SJCRH30 (cell line): ENCODE data around the gene THSD4. TPM values are rescaled to one million over a fixed set of nuclear protein-coding genes. Genes with fewer than 3 reads are reported as not detected.

Source experiments
- DNase-seq, 2 experiments: peaks; one replicate each; pipeline ENCODE4 v3.0.0-alpha.2; 2015 to 2020
- H3K27ac ChIP-seq: fragments of 250-450 bp; sonication (Bioruptor Pico); 2 replicates; pipeline ENCODE4 v1.5.1; 2020; ENCODE audit warnings: mild to moderate bottlenecking, moderate library complexity
- H3K27me3 ChIP-seq: fragments of 250-450 bp; sonication (Bioruptor Pico); 2 replicates; pipeline ENCODE4 v1.5.1; 2020; ENCODE audit warnings: mild to moderate bottlenecking, moderate library complexity
- H3K36me3 ChIP-seq: fragments of 250-450 bp; sonication (Bioruptor Pico); 2 replicates; pipeline ENCODE4 v1.5.1; 2020; ENCODE audit warnings: mild to moderate bottlenecking, moderate library complexity
- H3K4me1 ChIP-seq: fragments of 250-450 bp; sonication (Bioruptor Pico); 2 replicates; pipeline ENCODE4 v1.5.1; 2020; ENCODE audit warnings: mild to moderate bottlenecking, moderate library complexity
- H3K4me3 ChIP-seq: fragments of 250-450 bp; sonication (Bioruptor Pico); 2 replicates; pipeline ENCODE4 v1.5.1; 2020; ENCODE audit warnings: mild to moderate bottlenecking, moderate library complexity
- H3K9me3 ChIP-seq: fragments of 250-450 bp; sonication (Bioruptor Pico); replicated peaks from 2 replicates; pipeline ENCODE4 v1.5.1; 2020; ENCODE audit warnings: mild to moderate bottlenecking, moderate library complexity
- total RNA-seq: library from RNA; depleted of rRNA; stranded (reverse); fragments of >200 nt; shearing (Covaris generic); gene quantifications from 2 replicates; pipeline ENCODE4 v1.2.3, GENCODE V29; 2014

The THSD4 gene
- total RNA-seq, 1 experiment from 2014 or later: 20.7 TPM

DNA sequence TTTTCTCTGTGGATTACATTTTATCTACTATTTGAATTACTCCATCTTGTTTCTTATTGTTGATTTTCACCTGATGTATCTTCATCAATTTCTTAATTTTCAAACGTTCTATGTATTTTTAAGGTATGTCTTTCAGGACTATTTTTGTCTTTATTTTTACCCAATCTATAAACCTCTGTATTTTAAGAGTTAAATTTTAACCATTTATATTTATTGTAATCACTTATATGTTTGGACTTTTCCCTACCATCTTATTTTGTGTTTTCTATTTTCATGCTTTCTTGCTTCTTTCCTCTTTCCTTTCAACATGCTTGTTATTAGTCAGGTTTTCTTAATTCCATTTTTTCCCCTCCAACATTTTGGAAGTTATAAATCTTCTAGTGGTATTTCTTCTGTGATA is 645.6 kb downstream of the THSD4 start:
- peaks cover 9% of the 10 kb centered on the region for H3K9me3 ChIP-seq
- no peak for DNase-seq
- no peaks in the 10 kb centered on the region for H3K4me1 ChIP-seq
- H3K4me3 ChIP-seq: no peak overlapping the region
- H3K27ac ChIP-seq: no peak overlapping the region
- peaks cover 9% of the 10 kb centered on the region for H3K36me3 ChIP-seq
- no peaks in the 10 kb centered on the region for H3K27me3 ChIP-seq

DNA sequence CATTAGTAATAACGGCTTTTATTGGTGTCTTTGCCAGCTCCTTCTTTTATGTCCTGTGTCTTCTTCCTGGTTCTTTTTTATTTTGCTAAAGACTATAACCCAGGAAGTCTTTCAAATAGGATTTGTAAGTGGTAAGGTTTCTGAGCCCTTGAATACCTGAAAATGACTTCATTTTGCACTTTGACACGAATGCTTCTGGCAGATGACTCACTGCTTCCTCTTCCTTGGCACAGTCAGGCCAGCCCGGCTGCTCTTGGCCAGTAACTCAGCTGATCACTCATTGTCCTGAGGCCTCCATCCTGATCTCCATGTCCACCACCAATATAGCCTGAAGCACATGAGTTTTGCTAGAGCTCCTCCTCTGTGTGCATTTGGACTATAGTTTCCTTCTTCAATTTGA is 646.4 kb downstream of the THSD4 start:
- peaks cover 9% of the 10 kb centered on the region for H3K9me3 ChIP-seq
- H3K4me1 ChIP-seq: no peaks in the 10 kb centered on the region
- no peak overlapping the region for H3K4me3 ChIP-seq
- H3K27ac ChIP-seq: no peak overlapping the region
- peaks cover 11% of the 10 kb centered on the region for H3K36me3 ChIP-seq
- DNase-seq: no peak
- no peaks in the 10 kb centered on the region for H3K27me3 ChIP-seq

DNA sequence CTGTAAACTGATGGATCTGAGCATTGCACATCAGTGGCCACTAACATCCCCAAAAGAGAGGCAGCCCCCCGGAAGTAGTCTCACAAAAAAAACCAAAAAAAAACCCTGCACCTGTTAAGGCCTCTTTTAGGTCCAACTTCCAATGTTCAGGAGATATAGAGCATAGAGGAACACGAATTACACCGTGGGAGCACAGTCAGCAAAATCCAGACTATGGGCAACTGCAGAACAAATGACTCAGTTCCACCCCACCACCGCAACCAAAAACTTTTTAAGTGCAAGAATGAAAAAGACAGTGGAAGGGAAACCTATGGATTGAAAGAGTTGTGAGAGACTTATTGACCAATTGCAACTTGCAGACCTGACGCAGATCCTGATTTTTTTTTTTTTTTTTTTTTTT is 652.9 kb downstream of the THSD4 start:
- no peak overlapping the region for H3K27ac ChIP-seq
- H3K36me3 ChIP-seq: peaks cover 12% of the 10 kb centered on the region; the same call in 1 of the 2 replicates
- H3K4me3 ChIP-seq: no peak overlapping the region
- H3K9me3 ChIP-seq: no peaks in the 10 kb centered on the region
- no peaks in the 10 kb centered on the region for H3K4me1 ChIP-seq
- DNase-seq: no peak
- H3K27me3 ChIP-seq: no peaks in the 10 kb centered on the region; the same call in 1 of the 2 replicates

DNA sequence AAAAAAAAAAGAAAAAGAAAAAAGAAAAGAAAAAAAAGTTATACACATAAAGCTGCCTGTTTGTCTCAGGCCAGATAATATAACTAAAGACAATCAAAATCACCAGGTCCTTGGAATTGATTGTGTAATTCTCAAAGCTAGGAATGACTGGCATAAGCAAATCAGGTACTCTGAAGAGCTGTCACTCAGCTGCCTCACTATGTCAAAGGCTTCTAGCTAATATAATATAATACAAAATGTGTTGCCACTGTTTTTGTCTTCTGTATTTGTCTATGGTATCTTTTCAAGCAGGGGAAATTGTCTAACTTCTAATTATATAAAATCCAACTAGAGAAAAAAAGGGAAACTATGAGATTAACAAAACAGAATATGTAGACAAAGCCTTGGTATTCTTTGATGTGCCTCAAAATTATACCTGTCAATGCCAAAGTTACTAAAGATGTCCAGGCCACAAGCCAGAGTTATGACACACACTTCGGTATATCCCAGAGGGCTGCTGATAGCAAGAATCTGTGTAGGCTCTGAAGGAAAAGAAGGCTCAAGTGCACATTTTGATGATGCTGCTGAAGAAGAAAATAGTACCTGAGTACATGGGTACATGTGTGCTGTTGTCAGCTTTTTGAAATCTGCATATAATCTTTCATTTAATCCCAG is 658.1 kb downstream of the THSD4 start:
- no peak for DNase-seq
- peaks cover 11% of the 10 kb centered on the region; the same call in 1 of the 2 replicates for H3K36me3 ChIP-seq
- H3K4me3 ChIP-seq: no peak overlapping the region
- H3K9me3 ChIP-seq: no peaks in the 10 kb centered on the region
- H3K27me3 ChIP-seq: no peaks in the 10 kb centered on the region
- H3K27ac ChIP-seq: no peak overlapping the region
- no peaks in the 10 kb centered on the region for H3K4me1 ChIP-seq

DNA sequence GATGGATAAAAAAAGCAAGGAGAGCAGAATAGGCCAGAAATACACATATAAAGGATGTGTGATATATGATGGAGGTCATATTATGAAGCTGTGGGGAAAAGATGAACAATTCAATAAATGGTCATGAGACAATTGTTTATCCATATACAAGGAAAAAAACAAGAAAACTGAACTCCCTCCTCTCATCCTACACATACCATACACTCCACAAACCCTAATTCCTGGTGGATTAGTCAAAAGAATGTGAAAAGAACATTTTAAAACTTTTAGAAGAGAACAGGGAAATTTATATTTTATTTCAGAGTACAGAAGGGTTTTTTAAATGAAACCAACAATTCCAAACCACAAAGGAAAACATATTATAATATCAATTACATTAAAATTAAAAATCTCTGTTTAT is 660.6 kb downstream of the THSD4 start:
- Histone ChIP-seq H3K4me1 (0 out of 2 replicates have a peak, but pooled peaks cover 3% of the 10 kb centered on the region), H3K9me3 (no peaks in the 10 kb centered on the region), H3K27ac (no peak overlapping the region), H3K36me3 (peaks cover 11% of the 10 kb centered on the region; the same call in 1 of the 2 replicates), H3K27me3 (no peaks in the 10 kb centered on the region), H3K4me3 (no peak overlapping the region)
- no peak for DNase-seq

DNA sequence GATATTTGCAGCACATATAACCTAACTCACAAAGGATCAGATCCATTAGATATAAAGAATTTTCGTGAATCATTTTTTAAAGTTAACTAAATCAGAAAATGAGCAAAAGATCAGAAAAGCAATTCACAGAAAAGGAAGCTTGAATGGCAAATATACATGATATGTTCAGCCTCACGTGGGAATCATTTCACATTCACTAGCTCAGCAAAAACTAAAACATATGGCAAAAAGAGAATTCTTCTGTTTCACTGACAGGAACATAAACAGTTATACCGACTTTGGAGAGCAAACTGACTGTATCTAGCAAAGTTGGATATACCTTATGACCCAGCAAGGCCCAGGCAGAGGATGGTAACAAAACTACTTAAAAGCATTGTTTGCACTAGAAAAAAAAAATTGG is 661.0 kb downstream of the THSD4 start:
- Histone ChIP-seq H3K27me3 (no peaks in the 10 kb centered on the region), H3K36me3 (peaks cover 7% of the 10 kb centered on the region; the same call in 1 of the 2 replicates), H3K27ac (no peak overlapping the region), H3K4me3 (no peak overlapping the region), H3K4me1 (0 out of 2 replicates have a peak, but pooled peaks cover 3% of the 10 kb centered on the region), H3K9me3 (no peaks in the 10 kb centered on the region)
- no peak for DNase-seq

DNA sequence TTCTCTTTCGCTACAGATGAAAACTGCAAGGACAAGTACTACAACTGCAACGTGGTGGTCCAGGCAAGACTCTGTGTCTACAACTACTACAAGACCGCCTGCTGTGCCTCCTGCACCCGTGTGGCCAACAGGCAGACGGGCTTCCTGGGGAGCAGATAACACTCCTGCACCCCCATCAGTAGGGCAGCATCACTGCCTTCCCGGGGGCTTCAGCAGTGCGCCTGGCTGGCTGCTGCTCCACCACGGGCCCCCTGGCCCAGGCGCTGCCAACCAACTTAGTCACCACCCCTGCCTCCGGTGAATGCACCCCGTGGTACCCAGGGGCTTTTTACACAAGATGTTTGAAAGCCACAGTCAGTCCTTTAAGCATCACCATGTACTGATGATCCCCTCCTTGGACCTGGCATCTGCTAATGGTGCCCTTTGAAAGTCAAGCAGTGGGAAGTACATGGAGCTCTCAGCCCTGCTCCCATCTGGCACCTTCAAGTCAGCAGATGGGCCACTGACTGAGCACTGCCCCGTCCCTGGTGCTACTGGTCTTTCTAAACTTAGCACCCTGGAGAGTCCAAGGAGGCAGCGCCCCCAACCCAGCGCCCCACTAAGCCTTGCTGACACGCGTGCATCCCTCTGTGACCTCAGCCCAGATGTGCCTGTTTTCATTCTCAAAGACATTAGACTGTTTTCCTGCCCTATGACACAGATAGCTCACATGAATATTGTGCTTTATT is 662.1 kb downstream of the THSD4 start:
- Histone ChIP-seq H3K9me3 (no peaks in the 10 kb centered on the region), H3K27ac (no peak overlapping the region), H3K4me1 (0 out of 2 replicates have a peak, but pooled peaks cover 3% of the 10 kb centered on the region), H3K27me3 (no peaks in the 10 kb centered on the region), H3K4me3 (no peak overlapping the region), H3K36me3 (peaks cover 2% of the 10 kb centered on the region; the same call in 1 of the 2 replicates)
- DNase-seq: no peak

DNA sequence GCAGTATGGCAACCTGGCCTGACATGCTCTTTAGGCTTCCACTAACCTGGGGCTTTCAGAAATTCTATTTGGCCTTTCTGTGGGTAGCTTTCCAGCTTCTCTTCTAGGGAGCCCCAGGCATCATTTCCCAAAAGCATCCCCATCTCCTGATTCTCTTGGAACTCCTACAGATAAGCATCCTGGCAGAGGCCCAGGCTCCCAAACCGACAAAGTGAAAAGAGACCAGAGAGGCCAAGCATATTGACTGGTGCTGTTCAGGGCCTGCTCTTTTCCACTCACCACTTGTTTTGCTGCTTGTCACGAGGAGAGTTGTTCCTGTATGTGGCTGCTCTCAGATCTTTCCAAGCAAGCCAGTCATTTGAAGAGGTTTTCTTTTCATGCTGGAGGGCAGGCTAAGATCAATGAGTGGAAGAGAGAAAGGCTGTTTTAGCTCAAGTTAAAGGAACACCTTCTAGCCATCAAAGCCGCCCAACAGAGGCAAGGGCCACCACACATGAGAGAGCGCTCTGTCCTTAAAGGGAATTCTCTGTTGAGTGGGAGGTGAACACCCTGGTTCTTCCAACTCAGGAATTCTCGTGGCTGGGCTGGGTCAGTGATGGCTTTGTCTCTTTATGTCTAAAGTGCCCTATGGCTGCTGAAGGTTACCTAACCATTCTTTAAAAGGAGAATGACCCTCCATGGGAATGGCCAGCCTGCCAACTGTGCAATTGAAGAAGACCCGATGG is 664.0 kb downstream of the THSD4 start:
- Histone ChIP-seq H3K27me3 (no peaks in the 10 kb centered on the region), H3K9me3 (no peaks in the 10 kb centered on the region), H3K36me3 (no peaks in the 10 kb centered on the region), H3K4me1 (0 out of 2 replicates have a peak, but pooled peaks cover 3% of the 10 kb centered on the region), H3K27ac (no peak overlapping the region), H3K4me3 (no peak overlapping the region)
- DNase-seq: no peak

DNA sequence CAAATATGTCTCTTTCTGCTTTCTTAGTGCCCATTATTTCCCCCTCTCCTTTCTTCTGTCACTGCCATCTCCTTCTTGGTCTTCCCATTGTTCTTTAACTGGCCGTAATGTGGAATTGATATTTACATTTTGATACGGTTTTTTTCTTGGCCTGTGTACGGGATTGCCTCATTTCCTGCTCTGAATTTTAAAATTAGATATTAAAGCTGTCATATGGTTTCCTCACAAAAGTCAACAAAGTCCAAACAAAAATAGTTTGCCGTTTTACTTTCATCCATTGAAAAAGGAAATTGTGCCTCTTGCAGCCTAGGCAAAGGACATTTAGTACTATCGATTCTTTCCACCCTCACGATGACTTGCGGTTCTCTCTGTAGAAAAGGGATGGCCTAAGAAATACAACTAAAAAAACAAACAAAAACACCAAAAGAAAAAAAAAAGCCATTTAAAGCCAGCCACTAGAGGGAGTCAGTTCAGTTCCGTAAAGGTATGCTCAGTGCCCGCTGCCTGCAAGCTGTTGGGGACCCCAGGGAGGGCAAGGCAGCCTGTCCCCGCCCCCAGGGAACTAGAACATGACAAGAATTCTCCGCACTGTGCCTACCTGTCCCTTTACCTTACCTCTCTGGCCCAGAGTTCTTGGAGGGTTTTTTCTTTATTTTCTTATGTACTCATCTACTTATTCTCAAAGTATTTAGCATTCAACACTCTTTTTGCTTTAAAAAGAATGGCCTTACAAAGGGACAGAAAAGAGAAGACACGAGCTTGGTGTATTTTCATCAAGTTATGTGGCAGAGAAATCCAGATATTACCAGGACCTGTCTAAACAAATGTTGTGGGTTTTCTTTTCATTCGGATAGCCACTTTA is 665.1 kb downstream of the THSD4 start:
- Histone ChIP-seq H3K27ac (no peak overlapping the region), H3K36me3 (no peaks in the 10 kb centered on the region), H3K4me3 (no peak overlapping the region), H3K4me1 (0 out of 2 replicates have a peak, but pooled peaks cover 3% of the 10 kb centered on the region), H3K9me3 (no peaks in the 10 kb centered on the region), H3K27me3 (no peaks in the 10 kb centered on the region)
- peak; percentile 40 to 62 for DNase-seq

DNA sequence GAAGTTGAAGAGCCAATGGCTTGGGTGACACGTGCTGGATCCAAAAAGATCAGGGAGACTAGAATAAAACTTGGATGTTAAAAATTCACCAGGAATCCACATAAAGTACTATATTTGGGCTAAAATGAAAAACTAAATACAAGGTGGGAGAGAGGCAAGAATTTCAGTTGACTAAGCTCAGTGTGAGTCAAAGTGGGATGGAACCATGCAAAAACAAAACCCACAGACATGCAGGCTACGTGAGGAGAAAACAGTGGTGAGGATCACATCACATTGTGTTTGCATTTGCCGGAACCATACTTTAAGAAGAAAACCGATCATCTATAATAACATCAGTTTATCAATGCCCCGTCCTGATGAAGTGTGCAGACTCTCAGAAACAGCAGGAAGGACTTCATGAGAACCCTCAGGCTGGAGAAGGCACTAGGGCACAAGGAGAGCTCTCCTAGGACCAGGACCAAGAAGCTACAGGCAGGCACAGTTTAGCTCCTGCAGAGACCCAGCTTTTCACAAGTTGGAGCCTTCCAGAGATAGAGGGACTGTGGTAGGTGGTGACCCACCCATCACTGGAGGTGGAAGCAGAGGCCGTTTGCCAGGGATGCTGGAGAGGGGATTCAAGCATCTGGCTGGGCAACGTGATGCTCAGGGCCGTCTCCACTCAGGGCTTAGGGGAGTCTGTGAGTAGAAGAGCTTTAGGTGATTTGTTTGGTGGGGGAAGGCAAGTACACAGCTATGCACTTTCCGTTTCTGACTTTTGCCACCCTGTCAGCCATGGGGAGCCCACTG is 666.1 kb downstream of the THSD4 start:
- Histone ChIP-seq H3K4me1 (0 out of 2 replicates have a peak, but pooled peaks cover 3% of the 10 kb centered on the region), H3K27ac (no peak overlapping the region), H3K9me3 (no peaks in the 10 kb centered on the region), H3K36me3 (no peaks in the 10 kb centered on the region), H3K4me3 (no peak overlapping the region), H3K27me3 (no peaks in the 10 kb centered on the region)
- DNase-seq: no peak

DNA sequence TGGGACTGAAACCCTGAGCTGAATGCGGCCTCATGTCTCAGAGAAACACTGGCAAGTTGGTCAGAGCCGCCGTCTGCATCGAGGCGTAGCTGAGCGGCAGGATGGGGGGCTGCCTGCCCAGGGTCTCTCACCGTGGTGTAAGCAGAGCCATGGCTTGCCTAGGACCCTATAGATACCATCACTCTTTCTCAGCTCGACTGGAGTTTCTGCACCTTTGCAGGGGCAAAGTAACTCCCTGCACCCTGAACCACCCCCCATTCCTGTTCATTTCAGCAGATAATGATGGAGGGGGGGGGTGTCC is 666.6 kb downstream of the THSD4 start:
- H3K27ac ChIP-seq: no peak overlapping the region
- H3K9me3 ChIP-seq: no peaks in the 10 kb centered on the region
- H3K36me3 ChIP-seq: no peaks in the 10 kb centered on the region
- no peaks in the 10 kb centered on the region for H3K27me3 ChIP-seq
- no peak for DNase-seq
- no peak overlapping the region for H3K4me3 ChIP-seq
- 0 out of 2 replicates have a peak, but pooled peaks cover 3% of the 10 kb centered on the region for H3K4me1 ChIP-seq

DNA sequence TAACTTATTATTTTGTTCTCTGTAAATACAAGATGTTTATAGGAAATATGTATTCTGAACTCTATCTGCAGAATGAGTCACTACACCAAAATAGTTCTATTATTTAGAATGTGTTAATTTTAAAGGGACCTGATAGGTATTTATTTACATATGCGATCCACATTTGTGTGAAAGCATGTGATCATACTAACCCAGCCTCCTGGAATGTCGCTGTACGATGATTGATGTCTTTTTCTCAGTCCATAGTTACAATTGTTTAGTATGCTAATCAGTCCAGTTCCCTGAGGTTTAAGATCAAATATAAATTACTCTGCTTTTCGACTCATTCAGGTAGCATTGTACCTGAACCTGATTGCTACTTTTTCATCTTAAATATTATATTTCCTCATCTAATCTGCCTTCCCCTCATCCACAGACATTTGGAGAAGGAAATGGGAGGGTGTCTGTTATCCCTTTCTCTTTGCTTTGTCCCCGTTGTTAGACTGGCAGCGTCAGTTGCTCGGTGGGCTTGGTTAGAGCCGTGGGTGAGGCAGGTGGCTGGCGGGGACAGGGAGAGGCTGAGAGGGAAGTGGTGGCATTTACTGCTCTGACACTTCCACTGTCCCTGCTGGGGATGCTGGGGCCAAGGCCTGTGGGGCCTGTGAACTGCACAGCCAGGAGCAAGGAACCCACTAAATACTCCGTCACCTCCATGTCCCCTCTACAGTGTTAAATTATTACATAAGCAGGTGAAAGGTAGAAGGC is 667.3 kb downstream of the THSD4 start:
- Histone ChIP-seq H3K27ac (no peak overlapping the region), H3K4me3 (no peak overlapping the region), H3K27me3 (no peaks in the 10 kb centered on the region), H3K4me1 (0 out of 2 replicates have a peak, but pooled peaks cover 3% of the 10 kb centered on the region), H3K9me3 (no peaks in the 10 kb centered on the region), H3K36me3 (no peaks in the 10 kb centered on the region)
- peak; percentile 45 to 64 for DNase-seq

DNA sequence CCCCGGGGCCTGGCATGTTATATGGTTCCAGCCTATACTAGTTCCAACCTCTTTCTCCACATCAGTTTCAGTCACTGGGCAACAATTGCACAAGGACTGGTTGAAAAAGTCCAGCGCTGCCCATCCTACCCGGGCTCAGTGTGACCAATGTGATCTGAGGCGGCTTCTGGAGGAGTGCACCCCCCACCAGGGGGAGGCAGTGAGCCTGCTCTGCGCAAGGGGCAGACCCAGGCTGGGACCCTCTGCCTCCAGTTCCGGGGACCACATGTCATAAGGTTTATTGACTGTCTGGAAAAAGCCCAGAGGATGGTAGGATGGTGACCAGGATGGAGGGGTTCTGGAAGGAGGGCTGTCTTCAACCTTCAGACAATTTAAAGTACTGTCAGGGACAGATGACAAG is 669.4 kb downstream of the THSD4 start:
- H3K4me3 ChIP-seq: no peak overlapping the region
- H3K4me1 ChIP-seq: 0 out of 2 replicates have a peak, but pooled peaks cover 3% of the 10 kb centered on the region
- DNase-seq: peak in 1 of 2 experiments; percentile 41
- no peaks in the 10 kb centered on the region for H3K27me3 ChIP-seq
- no peak overlapping the region for H3K27ac ChIP-seq
- H3K36me3 ChIP-seq: no peaks in the 10 kb centered on the region
- no peaks in the 10 kb centered on the region for H3K9me3 ChIP-seq
